Kidney (tissue), 14 donors: ENCODE measurements around the gene TMEM240. TPM values are rescaled to one million over a fixed set of nuclear protein-coding genes. Genes with fewer than 3 reads are reported as not detected.

Experiments
- DNase-seq, 5 donors: peaks; one replicate each; pipeline ENCODE4 v3.0.0-alpha.2; 2013 to 2020
- FAIRE-seq: peaks from 2 replicates; lab custom pipeline; 2012; peaks lifted over from hg19 to GRCh38; lab: Jason Lieb, UNC
- H3K27ac ChIP-seq, 2 donors: one replicate each; pipeline ENCODE4 v1.7.0; 2013; ENCODE audit warnings: low read depth in 2 of 2, low read length in 2 of 2, inconsistent platforms in 1 of 2
- H3K27me3 ChIP-seq: one replicate; pipeline ENCODE4 v1.7.1; 2013; ENCODE audit warnings: low read length, inconsistent platforms; ENCODE audit not compliant: control insufficient read depth, insufficient read depth
- H3K36me3 ChIP-seq, 3 donors: one replicate each; pipeline versions ENCODE4 v1.7.0 to v1.7.1; 2013; ENCODE audit warnings: low read length in 3 of 3, control low read depth in 1 of 3, inconsistent platforms in 1 of 3; ENCODE audit not compliant: insufficient read depth in 3 of 3, control insufficient read depth in 2 of 3
- H3K4me1 ChIP-seq, 3 donors: one replicate each; pipeline versions ENCODE4 v1.7.0 to v1.7.1; 2013; ENCODE audit warnings: low read length in 3 of 3, inconsistent platforms in 1 of 3, low read depth in 1 of 3; ENCODE audit not compliant: control insufficient read depth in 2 of 3, insufficient read depth in 2 of 3
- H3K4me3 ChIP-seq, 3 donors: one replicate each; pipeline versions ENCODE4 v1.7.0 to v1.8.1; 2013; ENCODE audit warnings: low read length in 3 of 3, control low read depth in 1 of 3, inconsistent platforms in 1 of 3
- H3K9ac ChIP-seq, 3 donors: one replicate each; pipeline versions ENCODE4 v1.7.0 to v1.7.1; 2013; ENCODE audit warnings: low read length in 3 of 3, control low read depth in 1 of 3, inconsistent platforms in 1 of 3
- H3K9me3 ChIP-seq, 3 donors: one replicate each; pipeline versions ENCODE4 v1.7.0 to v1.7.1; 2013; ENCODE audit warnings: low read length in 3 of 3, control low read depth in 1 of 3, inconsistent platforms in 1 of 3; ENCODE audit not compliant: control insufficient read depth in 2 of 3, insufficient read depth in 1 of 3
- intact Hi-C: fragments of 100-400 bp; cut with DNase I; formaldehyde crosslinking; loops from one replicate; pipeline ENCODE4 v1.11.1; 2022
- polyA plus RNA-seq: library from polyadenylated mRNA; stranded (reverse); fragments of 350-450 nt; fragmentation: Illumina TruSeq; extraction: RNeasy Lipid Tissue Mini Kit (QIAGEN cat#74804); gene quantifications from one replicate; pipeline ENCODE4 v1.2.3, GENCODE V29; 2014; ENCODE audit warnings: low read depth, low replicate concordance; ENCODE audit not compliant: insufficient read depth
- total RNA-seq: library from RNA; stranded (reverse); fragmentation: NEBNext Ultra II Directional; extraction: Animal tissue kit (Norgen Biotek cat#: 25700); gene quantifications from one replicate; pipeline ENCODE4 v1.2.1, GENCODE V29; 2021
- TF ChIP-seq, protein P1 (sequence below): IDR thresholded peaks from 3 replicates; pipeline ENCODE4 v1.5.1; 2012; ENCODE audit warnings: mild to moderate bottlenecking, moderate library complexity, borderline replicate concordance; ENCODE audit not compliant: insufficient read depth; ENCODE audit errors: extremely low read depth
- donor health status: control.
- donor health status: control.
- donor health status: control.
- donor health status: control.
- donor health status: control.
- donor health status: DM: yes; HTN: yes; CAD: no.
- donor health status: Normal renal cell carcinoma (clear cell type).

TMEM240 gene
- total and polyA plus RNA-seq, 2 donors from 2014 or later, result 1.7 to 1.9 TPM

DNA sequence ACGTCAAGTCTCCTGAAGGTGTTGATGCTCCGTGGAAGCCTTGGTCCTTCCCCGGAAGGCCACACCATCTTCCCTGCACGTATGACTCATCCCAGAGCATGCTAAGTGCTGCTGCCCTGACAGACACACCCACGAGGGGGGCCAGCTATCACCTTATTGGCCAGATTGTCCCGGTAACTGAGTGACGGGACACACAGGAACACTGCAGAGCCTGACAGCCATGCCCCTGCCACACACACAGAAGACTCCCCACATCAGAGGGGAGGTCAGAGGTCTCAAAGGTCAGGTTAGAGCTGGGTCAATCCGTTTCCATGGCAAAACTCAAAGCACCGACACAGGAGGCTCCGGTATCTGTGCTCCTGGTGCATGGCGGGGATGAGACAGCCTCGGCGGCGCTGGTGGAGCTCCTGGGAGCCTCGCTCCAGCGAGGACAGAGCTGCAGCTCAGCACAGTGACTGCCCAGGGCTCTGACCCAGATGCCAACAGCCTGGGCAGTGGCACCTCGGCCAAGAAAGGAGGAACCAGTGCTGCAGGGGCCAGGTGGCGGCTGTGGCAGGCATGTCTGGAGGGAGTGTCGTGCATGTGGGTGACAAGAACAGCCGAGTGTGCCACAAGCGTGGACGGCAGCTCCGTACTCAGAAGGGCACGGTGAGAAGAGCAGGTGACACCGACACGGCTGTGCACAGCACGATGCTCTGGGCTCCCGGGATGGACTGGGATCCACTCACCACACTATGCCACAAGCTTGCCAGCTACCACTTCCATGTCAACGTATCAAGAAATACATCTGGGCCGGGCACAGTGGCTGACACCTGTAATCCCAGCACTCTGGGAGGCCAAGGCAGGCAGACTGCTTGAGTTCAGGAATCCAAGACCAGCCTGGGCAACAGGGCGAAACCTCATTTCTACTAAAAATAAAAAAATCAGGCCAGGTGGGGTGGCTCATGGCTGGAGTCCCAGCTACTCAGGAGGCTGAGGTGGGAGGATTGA lies 14.8 kb upstream of the TMEM240 start:
- Histone ChIP-seq H3K4me3 (no peak overlapping the region), H3K27me3 (no peaks in the 10 kb centered on the region), H3K36me3 (no peaks in the 10 kb centered on the region), H3K4me1 (no peaks in the 10 kb centered on the region), H3K27ac (no peak overlapping the region), H3K9ac (no peak overlapping the region), H3K9me3 (no peaks in the 10 kb centered on the region)
- TF ChIP-seq, protein P1, sequence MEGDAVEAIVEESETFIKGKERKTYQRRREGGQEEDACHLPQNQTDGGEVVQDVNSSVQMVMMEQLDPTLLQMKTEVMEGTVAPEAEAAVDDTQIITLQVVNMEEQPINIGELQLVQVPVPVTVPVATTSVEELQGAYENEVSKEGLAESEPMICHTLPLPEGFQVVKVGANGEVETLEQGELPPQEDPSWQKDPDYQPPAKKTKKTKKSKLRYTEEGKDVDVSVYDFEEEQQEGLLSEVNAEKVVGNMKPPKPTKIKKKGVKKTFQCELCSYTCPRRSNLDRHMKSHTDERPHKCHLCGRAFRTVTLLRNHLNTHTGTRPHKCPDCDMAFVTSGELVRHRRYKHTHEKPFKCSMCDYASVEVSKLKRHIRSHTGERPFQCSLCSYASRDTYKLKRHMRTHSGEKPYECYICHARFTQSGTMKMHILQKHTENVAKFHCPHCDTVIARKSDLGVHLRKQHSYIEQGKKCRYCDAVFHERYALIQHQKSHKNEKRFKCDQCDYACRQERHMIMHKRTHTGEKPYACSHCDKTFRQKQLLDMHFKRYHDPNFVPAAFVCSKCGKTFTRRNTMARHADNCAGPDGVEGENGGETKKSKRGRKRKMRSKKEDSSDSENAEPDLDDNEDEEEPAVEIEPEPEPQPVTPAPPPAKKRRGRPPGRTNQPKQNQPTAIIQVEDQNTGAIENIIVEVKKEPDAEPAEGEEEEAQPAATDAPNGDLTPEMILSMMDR, result no peak
- FAIRE-seq (no peak), DNase-seq (no peak)
- intact Hi-C loops, result no loop called here

DNA sequence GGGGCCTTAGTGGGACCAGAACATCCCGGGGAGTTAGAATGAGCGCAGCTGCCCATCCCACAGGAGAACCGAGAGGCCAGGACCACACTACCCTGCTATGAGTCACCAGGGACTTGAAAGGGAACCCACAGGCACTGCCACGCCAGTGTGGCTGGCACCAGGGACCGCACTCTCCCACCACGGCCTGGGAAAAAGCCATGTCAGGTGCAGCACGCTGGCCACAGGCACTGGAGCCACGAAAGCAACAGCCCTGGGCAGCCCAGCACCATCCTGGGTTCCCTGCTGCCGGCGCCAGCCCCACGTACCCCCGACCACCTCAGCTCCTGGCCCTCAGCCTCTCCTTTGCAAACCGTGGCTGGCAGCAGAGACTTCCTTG lies 14.1 kb upstream of the TMEM240 start:
- DNase-seq, result no peak
- Histone ChIP-seq H3K4me1 (no peaks in the 10 kb centered on the region), H3K27ac (no peak overlapping the region), H3K9ac (no peak overlapping the region), H3K36me3 (no peaks in the 10 kb centered on the region), H3K9me3 (no peaks in the 10 kb centered on the region), H3K4me3 (no peak overlapping the region), H3K27me3 (no peaks in the 10 kb centered on the region)
- TF ChIP-seq, protein P1, result no peak
- FAIRE-seq, result no peak
- intact Hi-C loops, result no loop called here

DNA sequence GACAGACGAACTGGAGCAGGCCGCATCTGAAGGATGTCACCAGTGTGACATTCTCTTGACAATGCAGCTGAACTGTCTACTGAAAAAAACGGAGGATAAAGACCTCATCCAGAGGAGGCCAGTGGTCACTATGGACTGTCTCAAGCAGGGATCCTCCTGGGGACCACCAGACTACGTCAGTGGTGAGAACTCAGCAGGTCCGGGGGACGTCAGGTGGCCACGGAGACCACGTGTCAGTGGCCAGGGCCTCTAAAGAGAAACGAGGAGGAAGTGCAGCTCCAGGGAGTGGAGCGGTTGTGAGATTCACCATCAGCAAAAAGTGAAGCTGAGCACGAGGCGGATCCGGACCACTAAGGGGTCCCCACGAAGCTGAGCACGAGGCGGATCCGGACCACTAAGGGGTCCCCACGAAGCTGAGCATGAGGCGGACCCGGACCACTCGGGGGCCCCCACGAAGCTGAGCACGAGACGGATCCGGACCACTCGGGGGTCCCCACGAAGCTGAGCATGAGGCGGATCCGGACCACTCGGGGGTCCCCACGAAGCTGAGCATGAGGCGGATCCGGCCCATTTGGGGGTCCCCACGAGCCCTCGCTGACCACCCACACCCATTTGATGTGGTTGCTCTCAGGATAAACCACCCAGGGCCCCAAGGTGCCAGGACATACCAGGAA lies 13.5 kb upstream of the TMEM240 start:
- H3K4me3 ChIP-seq, result no peak overlapping the region
- FAIRE-seq (no peak), DNase-seq (no peak)
- no peaks in the 10 kb centered on the region for H3K4me1 ChIP-seq
- H3K36me3 ChIP-seq, result no peaks in the 10 kb centered on the region
- no peak overlapping the region for H3K9ac ChIP-seq
- no peaks in the 10 kb centered on the region for H3K9me3 ChIP-seq
- H3K27me3 ChIP-seq, result no peaks in the 10 kb centered on the region
- intact Hi-C loops, result no loop called here
- no peak overlapping the region for H3K27ac ChIP-seq
- TF ChIP-seq, protein P1, result no peak
